SU-DHL-6 (cell line): ENCODE results near the gene ITIH4.

Source experiments
- H2AFZ ChIP-seq: fragments of 200-600 bp; sonication (generic); 2 replicates; pipeline ENCODE4 v1.6.1; 2014; ENCODE audit warnings: low read depth, mild to moderate bottlenecking, moderate library complexity, mixed read lengths, antibody characterized with exemption, low read length; ENCODE audit not compliant: severe bottlenecking
- H3F3A ChIP-seq: fragments of 200-600 bp; shearing (Covaris generic); 2 replicates; pipeline ENCODE4 v1.6.0; 2016; ENCODE audit warnings: antibody characterized with exemption, mild to moderate bottlenecking; ENCODE audit not compliant: insufficient read depth
- H3K27ac ChIP-seq: fragments of 200-600 bp; sonication (generic); 2 replicates; pipeline ENCODE4 v1.5.1; 2016; ENCODE audit warnings: low read depth, mild to moderate bottlenecking, low read length, moderate library complexity, mixed read lengths
- H3K27me3 ChIP-seq: fragments of 200-600 bp; sonication (generic), shearing (Covaris generic); 2 replicates; pipeline ENCODE4 v1.6.0; 2014; ENCODE audit warnings: mild to moderate bottlenecking, low read length
- H3K36me3 ChIP-seq: fragments of 200-600 bp; sonication (generic); 2 replicates; pipeline ENCODE4 v1.6.1; 2014; ENCODE audit warnings: mild to moderate bottlenecking, low read length, mixed read lengths
- H3K4me2 ChIP-seq: fragments of 300-600, 200-600 bp; shearing (Covaris generic), sonication (generic); 2 replicates; pipeline ENCODE4 v1.6.0; 2014; ENCODE audit warnings: low read length, low read depth, mild to moderate bottlenecking; ENCODE audit not compliant: poor library complexity, severe bottlenecking
- H3K4me3 ChIP-seq: fragments of 200-600 bp; sonication (generic); 2 replicates; pipeline ENCODE4 v1.5.1; 2014; ENCODE audit warnings: antibody characterized with exemption, low read length, mild to moderate bottlenecking, mixed read lengths; ENCODE audit not compliant: insufficient read depth, poor library complexity, severe bottlenecking
- H3K79me2 ChIP-seq: fragments of 200-600 bp; sonication (generic); 2 replicates; pipeline ENCODE4 v1.6.1; 2014; ENCODE audit warnings: mild to moderate bottlenecking, low read length, moderate library complexity; ENCODE audit not compliant: insufficient read depth
- H3K9ac ChIP-seq: fragments of 200-600 bp; sonication (generic); 2 replicates; pipeline ENCODE4 v1.7.0; 2014; ENCODE audit warnings: mild to moderate bottlenecking, low read length
- H3K9me2 ChIP-seq: fragments of 200-600 bp; sonication (generic); replicated peaks from 2 replicates; pipeline ENCODE4 v1.6.1; 2014; ENCODE audit warnings: low read length; ENCODE audit not compliant: insufficient read depth
- H3K9me3 ChIP-seq: fragments of 200-600 bp; sonication (generic); 2 replicates; pipeline ENCODE4 v1.6.1; 2014; ENCODE audit warnings: low read length, mixed read lengths; ENCODE audit not compliant: insufficient read depth
- H4K20me1 ChIP-seq: fragments of 200-600 bp; sonication (generic); 2 replicates; pipeline ENCODE4 v1.6.1; 2014; ENCODE audit warnings: low read depth, mild to moderate bottlenecking, antibody characterized with exemption, low read length, moderate library complexity, mixed read lengths
- CTCF ChIP-seq: fragments of 200-600 bp; sonication (generic); IDR thresholded peaks from one replicate; pipeline ENCODE4 v1.5.1; 2017; ENCODE audit warnings: antibody characterized with exemption, mild to moderate bottlenecking, low read length, moderate library complexity; ENCODE audit not compliant: insufficient read depth, poor library complexity, severe bottlenecking
- EZH2phosphoT487 ChIP-seq: fragments of 200-600 bp; sonication (generic), shearing (Covaris generic); conservative IDR thresholded peaks from 2 replicates; pipeline ENCODE4 v1.6.1; 2018; ENCODE audit warnings: mild to moderate bottlenecking, antibody characterized with exemption, low read length, moderate library complexity, mixed read lengths

ITIH4 gene

GRCh38 chr3:52842424-52842823 is 12.0 kb upstream of the ITIH4 start:
- no peak overlapping the region for H2AFZ ChIP-seq
- no peak overlapping the region for H3K9ac ChIP-seq
- H3K79me2 ChIP-seq, result no peaks in the 10 kb centered on the region
- H3K27ac ChIP-seq, result no peak overlapping the region
- no peaks in the 10 kb centered on the region for H4K20me1 ChIP-seq
- no peak overlapping the region for H3K4me3 ChIP-seq
- H3K36me3 ChIP-seq, result no peaks in the 10 kb centered on the region
- TF ChIP-seq CTCF (no peak), EZH2phosphoT487 (no peak)
- no peaks in the 10 kb centered on the region for H3K9me3 ChIP-seq
- H3F3A ChIP-seq, result no peaks in the 10 kb centered on the region
- no peaks in the 10 kb centered on the region for H3K27me3 ChIP-seq
- no peaks in the 10 kb centered on the region for H3K9me2 ChIP-seq
- H3K4me2 ChIP-seq, result no peak overlapping the region

GRCh38 chr3:52841981-52842340 is 11.5 kb upstream of the ITIH4 start:
- Histone ChIP-seq H3K9me3 (no peaks in the 10 kb centered on the region), H3K4me2 (no peak overlapping the region), H3F3A (no peaks in the 10 kb centered on the region), H3K79me2 (no peaks in the 10 kb centered on the region), H4K20me1 (no peaks in the 10 kb centered on the region), H3K9me2 (no peaks in the 10 kb centered on the region), H3K27me3 (no peaks in the 10 kb centered on the region), H3K27ac (no peak overlapping the region), H3K4me3 (no peak overlapping the region), H3K9ac (no peak overlapping the region), H2AFZ (no peak overlapping the region), H3K36me3 (no peaks in the 10 kb centered on the region)
- TF ChIP-seq CTCF (no peak), EZH2phosphoT487 (no peak)

- Histone ChIP-seq H3K27me3 (no peaks in the 10 kb centered on the region), H3K9ac (no peak overlapping the region), H3K4me2 (no peak overlapping the region), H3F3A (no peaks in the 10 kb centered on the region), H3K9me3 (no peaks in the 10 kb centered on the region), H3K27ac (no peak overlapping the region), H4K20me1 (no peaks in the 10 kb centered on the region), H3K9me2 (no peaks in the 10 kb centered on the region), H3K4me3 (no peak overlapping the region), H2AFZ (no peak overlapping the region), H3K36me3 (no peaks in the 10 kb centered on the region), H3K79me2 (no peaks in the 10 kb centered on the region)
- TF ChIP-seq EZH2phosphoT487 (no peak), CTCF (no peak)
Observed at GRCh38 chr3:52841211-52841980, 10.9 kb upstream of the ITIH4 start.
